HUES64 (cell line): Measurements from ENCODE around the gene ETV3L.
"Not testable (repeated sequence)": the region's sequence is repeated elsewhere in the genome, so short reads cannot be mapped to it uniquely, and the experiment has no call there.

ENCODE experiments used
- H3K27ac ChIP-seq: 2 replicates; pipeline ENCODE4 v1.7.0; 2013; ENCODE audit warnings: low read depth, low read length, inconsistent platforms
- H3K27me3 ChIP-seq: 2 replicates; pipeline ENCODE4 v1.6.1; 2013; ENCODE audit warnings: mild to moderate bottlenecking, low read length; ENCODE audit not compliant: insufficient read depth
- H3K36me3 ChIP-seq: 2 replicates; pipeline ENCODE4 v1.6.1; 2013; ENCODE audit warnings: mild to moderate bottlenecking, low read length; ENCODE audit not compliant: insufficient read depth
- H3K4me1 ChIP-seq: 2 replicates; pipeline ENCODE4 v1.6.1; 2013; ENCODE audit warnings: mild to moderate bottlenecking, low read length, moderate library complexity; ENCODE audit not compliant: insufficient read depth
- H3K4me3 ChIP-seq: 2 replicates; pipeline ENCODE4 v1.5.1; 2013; ENCODE audit warnings: mild to moderate bottlenecking, low read length, moderate library complexity
- H3K9ac ChIP-seq: 2 replicates; pipeline ENCODE4 v1.6.1; 2013; ENCODE audit warnings: mild to moderate bottlenecking, low read depth, low read length
- H3K9me3 ChIP-seq: 2 replicates; pipeline ENCODE4 v1.6.1; 2013; ENCODE audit warnings: low read depth, low read length; ENCODE audit not compliant: insufficient read depth
- WGBS: fragments of 150-250, 120-280 bp; methylation state at CpG from one replicate; pipeline ENCODE4 v1.1.7; 2013; ENCODE audit warnings: missing lambda C conversion rate; 5-methylcytosine and 5-hydroxymethylcytosine counted together

ETV3L gene

DNA sequence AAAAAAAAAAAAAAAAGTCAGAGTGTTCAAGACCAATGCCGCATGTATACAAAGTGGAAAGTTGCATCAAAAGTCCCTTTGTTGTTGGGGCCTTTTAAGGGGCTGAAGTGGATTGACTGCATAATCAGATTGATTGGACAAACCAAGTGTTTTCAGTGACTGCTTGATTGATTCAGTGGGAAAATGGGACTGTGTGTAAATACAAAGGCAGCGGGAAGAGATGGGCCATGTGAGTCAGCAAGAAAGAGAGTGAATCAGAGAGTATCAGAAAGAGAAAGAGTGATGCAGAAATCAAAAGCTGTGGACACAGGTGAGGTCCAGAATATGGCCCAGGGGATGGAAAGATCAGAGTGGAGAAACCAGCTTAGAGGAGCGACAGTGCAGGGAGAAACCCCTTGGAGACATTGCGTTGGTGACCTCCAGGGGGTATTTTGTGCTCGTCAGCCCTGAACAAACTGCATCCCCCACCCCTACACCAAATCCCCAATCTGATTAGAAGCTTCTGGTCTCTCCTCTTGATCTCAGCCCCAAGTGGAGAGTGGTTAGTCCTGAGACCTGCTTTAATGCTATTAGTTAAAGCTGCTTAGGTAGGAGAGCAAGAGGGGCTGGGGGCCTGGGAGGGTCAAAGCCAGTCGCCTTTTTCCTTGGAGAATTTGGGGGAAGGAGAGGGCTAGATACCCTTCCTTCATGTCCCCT lies 5.1 kb upstream of the ETV3L start:
- WGBS = 68% methylated on average over 6 of the region's 6 CpGs
- peaks cover 13% of the 10 kb centered on the region for H3K4me1 ChIP-seq
- H3K9ac ChIP-seq = no peak overlapping the region
- H3K9me3 ChIP-seq = no peaks in the 10 kb centered on the region
- peaks cover 12% of the 10 kb centered on the region for H3K27me3 ChIP-seq
- no peaks in the 10 kb centered on the region for H3K36me3 ChIP-seq
- no peak overlapping the region for H3K27ac ChIP-seq
- no peak overlapping the region for H3K4me3 ChIP-seq

- H3K9ac ChIP-seq = no peak overlapping the region
- WGBS = 85% methylated on average over 5 of the region's 5 CpGs
- no peak overlapping the region for H3K4me3 ChIP-seq
- peaks cover 12% of the 10 kb centered on the region for H3K27me3 ChIP-seq
- no peaks in the 10 kb centered on the region for H3K36me3 ChIP-seq
- no peak overlapping the region for H3K27ac ChIP-seq
- H3K9me3 ChIP-seq = no peaks in the 10 kb centered on the region
- H3K4me1 ChIP-seq = peaks cover 13% of the 10 kb centered on the region
Measured at GRCh38 chr1:157103268-157103667, 3.7 kb upstream of the ETV3L start.

DNA sequence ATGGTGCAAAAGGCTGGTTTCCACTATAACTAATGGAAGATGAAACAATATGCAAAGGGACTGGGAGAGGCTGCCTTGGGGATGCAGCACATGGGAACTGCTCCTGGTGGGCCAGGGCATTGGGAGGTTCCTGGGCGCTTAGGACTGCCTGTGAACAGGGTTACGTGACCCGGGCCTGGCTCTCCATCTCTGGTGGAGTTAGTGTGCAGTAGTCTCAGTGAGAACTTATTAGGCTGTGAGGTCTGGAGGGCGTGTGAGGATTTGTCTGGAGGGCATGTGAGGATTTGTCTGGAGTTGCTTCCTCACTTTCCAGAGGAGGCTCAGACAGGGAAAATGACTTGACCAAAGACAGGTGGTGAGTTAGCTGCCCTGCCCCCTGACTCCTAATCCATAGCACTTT lies 1.5 kb upstream of the ETV3L start:
- Histone ChIP-seq H3K9ac (no peak overlapping the region), H3K27ac (no peak overlapping the region), H3K27me3 (no peaks in the 10 kb centered on the region), H3K4me3 (no peak overlapping the region), H3K36me3 (no peaks in the 10 kb centered on the region), H3K9me3 (no peaks in the 10 kb centered on the region), H3K4me1 (peaks cover 7% of the 10 kb centered on the region)
- WGBS = 92% methylated on average over 4 of the region's 4 CpGs

GRCh38 chr1:157098987-157099632 lies 498 bp downstream of the ETV3L start:
- not testable (repeated sequence) for H3K4me1 ChIP-seq, H3K9ac ChIP-seq, H3K9me3 ChIP-seq, H3K36me3 ChIP-seq, H3K27me3 ChIP-seq, H3K4me3 ChIP-seq, H3K27ac ChIP-seq
- 90% methylated on average over 15 of the region's 17 CpGs for WGBS

DNA sequence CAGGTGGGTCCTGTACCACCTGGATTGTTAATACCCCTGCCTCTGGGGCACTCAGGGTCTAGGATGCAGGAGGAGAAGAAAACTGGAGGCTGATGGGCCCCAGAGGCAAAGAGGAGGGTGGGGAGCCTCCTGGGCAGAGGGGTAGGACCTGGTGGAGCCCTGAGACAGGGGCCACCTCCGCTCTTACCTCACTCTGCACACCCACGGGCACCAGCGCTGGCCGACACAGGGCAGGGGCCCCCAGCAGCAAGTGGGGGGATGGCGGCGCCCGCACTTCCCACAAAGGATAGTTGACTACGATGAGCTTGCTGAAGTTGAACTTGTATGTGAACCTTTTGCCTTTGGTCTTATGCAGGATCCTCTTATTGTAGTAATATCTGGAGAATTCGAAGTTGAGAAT lies 1.1 kb downstream of the ETV3L start:
- H3K27me3 ChIP-seq = no peaks in the 10 kb centered on the region
- H3K27ac ChIP-seq = no peak overlapping the region
- no peaks in the 10 kb centered on the region for H3K36me3 ChIP-seq
- WGBS = 96% methylated on average over 9 of the region's 9 CpGs
- no peaks in the 10 kb centered on the region for H3K9me3 ChIP-seq
- H3K9ac ChIP-seq = no peak overlapping the region
- H3K4me1 ChIP-seq = no peaks in the 10 kb centered on the region
- H3K4me3 ChIP-seq = no peak overlapping the region

GRCh38 chr1:157097692-157098091 lies 1.9 kb downstream of the ETV3L start:
- 90% methylated on average over 6 of the region's 6 CpGs for WGBS
- H3K9ac ChIP-seq = no peak overlapping the region
- no peaks in the 10 kb centered on the region for H3K36me3 ChIP-seq
- H3K4me1 ChIP-seq = no peaks in the 10 kb centered on the region
- no peak overlapping the region for H3K4me3 ChIP-seq
- no peaks in the 10 kb centered on the region for H3K27me3 ChIP-seq
- H3K27ac ChIP-seq = no peak overlapping the region
- no peaks in the 10 kb centered on the region for H3K9me3 ChIP-seq

DNA sequence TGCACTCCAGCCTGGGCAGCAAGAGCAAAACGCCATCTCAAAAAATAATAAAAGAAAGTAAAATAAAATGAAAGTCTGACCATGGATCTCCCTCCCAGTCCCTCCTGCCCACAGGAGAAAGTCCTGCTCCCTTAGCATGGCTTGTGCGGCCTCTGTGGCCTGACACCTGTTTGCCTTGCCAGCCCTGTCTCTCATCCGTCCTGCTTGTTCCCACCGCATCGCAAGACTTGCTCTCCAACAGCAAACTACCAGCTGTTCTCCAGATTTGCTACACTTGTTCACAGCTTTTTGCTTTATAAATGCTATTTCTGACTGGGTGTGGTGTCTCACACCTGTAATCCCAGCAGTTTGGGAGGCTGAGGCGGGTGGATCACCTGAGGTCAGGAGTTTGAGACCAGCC lies 2.7 kb downstream of the ETV3L start:
- no peaks in the 10 kb centered on the region for H3K27me3 ChIP-seq
- H3K4me1 ChIP-seq = no peaks in the 10 kb centered on the region
- H3K9ac ChIP-seq = no peak overlapping the region
- H3K27ac ChIP-seq = no peak overlapping the region
- 79% methylated on average over 5 of the region's 6 CpGs for WGBS
- H3K4me3 ChIP-seq = no peak overlapping the region
- H3K36me3 ChIP-seq = no peaks in the 10 kb centered on the region
- H3K9me3 ChIP-seq = no peaks in the 10 kb centered on the region

DNA sequence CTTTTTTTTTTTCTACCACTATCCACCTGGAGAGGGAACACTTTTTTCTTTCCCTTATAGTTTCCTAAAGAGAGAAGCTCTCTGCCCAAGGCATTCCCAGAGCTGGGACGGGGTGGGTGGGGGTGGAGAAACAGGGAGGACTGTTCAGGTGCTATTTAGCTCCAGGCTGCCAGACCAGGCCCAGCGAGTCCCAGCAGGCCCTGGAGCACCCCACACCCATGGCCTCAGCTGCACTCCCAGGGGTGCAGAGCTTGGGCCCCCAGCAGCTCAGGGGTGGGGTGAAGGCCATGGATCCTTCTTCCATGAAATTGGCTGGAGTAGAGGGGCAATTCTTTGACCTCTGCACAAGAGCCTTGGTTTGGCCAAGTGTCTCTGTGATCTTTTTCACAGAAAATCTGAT lies 4.1 kb downstream of the ETV3L start:
- Histone ChIP-seq H3K9ac (no peak overlapping the region), H3K4me1 (peaks cover 2% of the 10 kb centered on the region; the same call in 1 of the 2 replicates), H3K36me3 (no peaks in the 10 kb centered on the region), H3K27ac (no peak overlapping the region), H3K4me3 (no peak overlapping the region), H3K9me3 (no peaks in the 10 kb centered on the region), H3K27me3 (no peaks in the 10 kb centered on the region)
- WGBS = 90% methylated on average over 2 of the region's 2 CpGs

GRCh38 chr1:157095091-157095490 lies 4.5 kb downstream of the ETV3L start:
- Histone ChIP-seq H3K27me3 (no peaks in the 10 kb centered on the region), H3K36me3 (no peaks in the 10 kb centered on the region), H3K9ac (no peak overlapping the region), H3K4me3 (no peak overlapping the region), H3K4me1 (peaks cover 6% of the 10 kb centered on the region; the same call in 1 of the 2 replicates), H3K27ac (no peak overlapping the region), H3K9me3 (no peaks in the 10 kb centered on the region)
- 95% methylated on average over 2 of the region's 4 CpGs for WGBS

GRCh38 chr1:157092831-157093230 lies 6.8 kb downstream of the ETV3L start:
- no peak overlapping the region for H3K27ac ChIP-seq
- 77% methylated on average over 7 of the region's 8 CpGs for WGBS

DNA sequence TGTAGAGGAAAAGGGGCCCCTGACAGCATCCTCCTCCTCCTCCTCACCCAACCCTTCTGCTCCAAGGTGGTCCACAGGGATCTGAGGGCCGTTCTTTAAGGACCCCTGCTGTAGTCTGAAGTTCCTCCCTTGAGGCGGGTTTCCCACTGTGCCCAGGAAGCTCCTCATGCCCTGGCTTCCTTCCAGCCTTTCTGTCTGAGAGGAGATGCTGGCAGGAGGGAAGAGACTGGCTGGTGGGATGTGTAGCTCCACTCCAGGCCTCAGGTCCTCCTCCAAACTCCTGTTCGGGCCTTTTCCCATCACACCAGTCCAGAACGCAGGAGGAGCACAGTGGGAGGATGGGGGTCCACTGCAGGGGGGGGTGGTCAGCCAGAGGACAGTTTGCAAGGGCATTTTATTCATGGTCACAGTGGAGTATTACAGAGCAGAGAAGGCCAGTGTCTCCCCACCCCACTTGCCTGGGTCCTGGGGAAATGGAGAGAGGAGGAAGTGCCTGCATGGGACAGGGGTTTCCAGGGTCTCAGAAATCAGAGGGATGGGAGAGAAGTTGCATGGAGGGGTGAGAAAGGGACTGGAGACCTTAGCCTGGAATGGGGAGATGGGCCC lies 7.8 kb downstream of the ETV3L start:
- Histone ChIP-seq H3K4me1 (peaks cover 6% of the 10 kb centered on the region; the same call in 1 of the 2 replicates), H3K27me3 (no peaks in the 10 kb centered on the region), H3K36me3 (no peaks in the 10 kb centered on the region), H3K9ac (no peak overlapping the region), H3K9me3 (no peaks in the 10 kb centered on the region), H3K27ac (no peak overlapping the region), H3K4me3 (no peak overlapping the region)
- WGBS = 77% methylated on average over 4 of the region's 4 CpGs

More at GRCh38 chr1:157092831-157093230, 6.8 kb downstream of the ETV3L start:
- Histone ChIP-seq H3K9ac (no peak overlapping the region), H3K9me3 (no peaks in the 10 kb centered on the region), H3K27me3 (no peaks in the 10 kb centered on the region), H3K4me3 (no peak overlapping the region), H3K36me3 (no peaks in the 10 kb centered on the region), H3K4me1 (peaks cover 6% of the 10 kb centered on the region; the same call in 1 of the 2 replicates)
